DND-41 (cell line): ENCODE data around the gene WFIKKN2.

Experiments
- ATAC-seq: fragments of 200-7000 bp; cut with Tn5 transposase; 3 replicates; pipeline ENCODE4 v1.9.1; 2021; ENCODE audit warnings: low read depth; ENCODE audit not compliant: insufficient read depth
- DNase-seq: peaks from one replicate; pipeline ENCODE4 v3.0.0-alpha.2; 2020
- H2AFZ ChIP-seq: 2 replicates; pipeline ENCODE4 v1.6.0; 2012; ENCODE audit warnings: low read depth, low read length
- H3K27ac ChIP-seq: 2 replicates; pipeline ENCODE4 v1.5.1; 2012; ENCODE audit warnings: low read length, inconsistent platforms
- H3K27me3 ChIP-seq: fragments of 200-600 bp; sonication (generic); 2 replicates; pipeline ENCODE4 v1.6.0; 2012; ENCODE audit warnings: low read length, mild to moderate bottlenecking, inconsistent platforms; ENCODE audit not compliant: insufficient read depth, poor library complexity
- H3K36me3 ChIP-seq: 2 replicates; pipeline ENCODE4 v1.5.1; 2012; ENCODE audit warnings: low read length, inconsistent platforms; ENCODE audit not compliant: insufficient read depth
- H3K4me1 ChIP-seq: 2 replicates; pipeline ENCODE4 v1.5.1; 2012; ENCODE audit warnings: mild to moderate bottlenecking, low read length; ENCODE audit not compliant: insufficient read depth
- H3K4me2 ChIP-seq: 2 replicates; pipeline ENCODE4 v1.6.0; 2012; ENCODE audit warnings: mild to moderate bottlenecking, moderate library complexity, low read length, inconsistent platforms; ENCODE audit not compliant: insufficient read depth
- H3K4me3 ChIP-seq, 2 experiments: fragments of 200-600 bp in 1 of 2; shearing (Covaris generic) in 1 of 2; 2 replicates each; pipeline ENCODE4 v1.5.1; 2012 to 2016; ENCODE audit warnings: inconsistent platforms in 2 of 2, low read length in 2 of 2, mild to moderate bottlenecking in 2 of 2, low read depth in 1 of 2, moderate library complexity in 1 of 2
- H3K79me2 ChIP-seq: 2 replicates; pipeline ENCODE4 v1.6.0; 2012; ENCODE audit warnings: low read length, inconsistent platforms; ENCODE audit not compliant: insufficient read depth
- H3K9ac ChIP-seq: 2 replicates; pipeline ENCODE4 v1.6.0; 2012; ENCODE audit warnings: low read depth, mild to moderate bottlenecking, inconsistent platforms, low read length, moderate library complexity
- H3K9me3 ChIP-seq: 2 replicates; pipeline ENCODE4 v1.5.1; 2012; ENCODE audit warnings: low read length, moderate library complexity, mild to moderate bottlenecking, inconsistent platforms; ENCODE audit not compliant: insufficient read depth, severe bottlenecking
- H4K20me1 ChIP-seq: 2 replicates; pipeline ENCODE4 v1.6.0; 2012; ENCODE audit warnings: low read length; ENCODE audit not compliant: insufficient read depth
- CTCF ChIP-seq: IDR thresholded peaks from 2 replicates; pipeline ENCODE4 v1.5.1; 2012; ENCODE audit warnings: borderline replicate concordance, low read length, moderate library complexity, mild to moderate bottlenecking; ENCODE audit not compliant: poor library complexity, severe bottlenecking; ENCODE audit errors: extremely low read depth
- EZH2 ChIP-seq: IDR thresholded peaks from 3 replicates; pipeline ENCODE4 v1.6.1; 2012; ENCODE audit warnings: borderline replicate concordance, low read depth, mild to moderate bottlenecking, moderate library complexity, low read length, inconsistent platforms; ENCODE audit not compliant: severe bottlenecking

WFIKKN2 gene

GRCh38 chr17:50883850-50884438, 48.6 kb downstream of the WFIKKN2 start:
- no peak overlapping the region for H3K9ac ChIP-seq
- ATAC-seq, result no peak

GRCh38 chr17:50884439-50885311, 49.3 kb downstream of the WFIKKN2 start:
- ATAC-seq, result no peak
- Histone ChIP-seq H3K27ac (no peak overlapping the region), H3K79me2 (no peaks in the 10 kb centered on the region), H3K27me3 (peaks cover 4% of the 10 kb centered on the region), H3K36me3 (no peaks in the 10 kb centered on the region), H4K20me1 (no peaks in the 10 kb centered on the region; the same call in 1 of the 2 replicates), H3K4me1 (no peaks in the 10 kb centered on the region), H3K9ac (no peak overlapping the region), H2AFZ (no peak overlapping the region), H3K4me3 (no peak overlapping the region), H3K9me3 (no peaks in the 10 kb centered on the region), H3K4me2 (no peak overlapping the region)
- TF ChIP-seq EZH2, result no peak
- TF ChIP-seq CTCF, result no peak
- no peak for DNase-seq

More at GRCh38 chr17:50883850-50884438, 48.6 kb downstream of the WFIKKN2 start:
- Histone ChIP-seq H4K20me1 (no peaks in the 10 kb centered on the region; the same call in 1 of the 2 replicates), H3K36me3 (no peaks in the 10 kb centered on the region), H3K79me2 (no peaks in the 10 kb centered on the region), H3K27me3 (no peaks in the 10 kb centered on the region), H3K4me1 (no peaks in the 10 kb centered on the region), H2AFZ (no peak overlapping the region), H3K27ac (no peak overlapping the region), H3K4me2 (no peak overlapping the region), H3K9me3 (no peaks in the 10 kb centered on the region), H3K4me3 (no peak overlapping the region)
- DNase-seq, result no peak
- TF ChIP-seq EZH2 (no peak), CTCF (no peak)

GRCh38 chr17:50887705-50888245, 52.4 kb downstream of the WFIKKN2 start:
- TF ChIP-seq EZH2 (no peak), CTCF (no peak)
- Histone ChIP-seq H3K27me3 (peaks cover 6% of the 10 kb centered on the region), H3K4me2 (no peak overlapping the region), H3K9me3 (no peaks in the 10 kb centered on the region), H3K4me3 (no peak overlapping the region), H3K9ac (no peak overlapping the region), H3K79me2 (no peaks in the 10 kb centered on the region), H4K20me1 (no peaks in the 10 kb centered on the region; the same call in 1 of the 2 replicates), H2AFZ (no peak overlapping the region), H3K4me1 (no peaks in the 10 kb centered on the region), H3K36me3 (no peaks in the 10 kb centered on the region), H3K27ac (no peak overlapping the region)
- ATAC-seq (no peak), DNase-seq (no peak)
